PC-9 (cell line): ENCODE results near the gene ANKRD13B. TPM values are rescaled to one million over a fixed set of nuclear protein-coding genes. Genes with fewer than 3 reads are reported as not detected.

Experiments used
- BruUV-seq: library from RNA; stranded (reverse); fragments of 400-500 nt; replicated peaks from 2 replicates; lab custom pipeline; 2021; lab: Mats Ljungman, UMichigan
- CTCF ChIA-PET: fragments of 300-600 bp; sonication (Branson Sonifier 250); formaldehyde crosslinking; loops from one replicate; lab custom pipeline; 2022; ENCODE audit warnings: antibody characterized with exemption; lab: Charles Lee
- POLR2A ChIA-PET: fragments of 300-600 bp; sonication (Branson Sonifier 250); formaldehyde crosslinking; loops from one replicate; lab custom pipeline; 2022; ENCODE audit warnings: antibody characterized with exemption; ENCODE audit not compliant: unreplicated experiment; lab: Charles Lee
- DNase-seq, 2 experiments: peaks; one replicate each; pipeline versions ENCODE4 v3.0.0 to v3.0.0-alpha.2; 2015 to 2022; ENCODE audit warnings: mixed read lengths in 1 of 2
- H2AFZ ChIP-seq: fragments of 200-600 bp; sonication (generic); 2 replicates; pipeline ENCODE4 v1.8.1; 2017; ENCODE audit warnings: antibody characterized with exemption
- H3F3A ChIP-seq: fragments of 200-600 bp; sonication (generic); 2 replicates; pipeline ENCODE4 v1.8.1; 2017; ENCODE audit warnings: antibody characterized with exemption, mild to moderate bottlenecking, low read depth; ENCODE audit not compliant: insufficient read depth
- H3K27ac ChIP-seq: fragments of 200-600 bp; sonication (generic); 2 replicates; pipeline ENCODE4 v1.6.1; 2016; ENCODE audit warnings: mixed run types
- H3K27me3 ChIP-seq: fragments of 200-600 bp; sonication (generic); 2 replicates; pipeline ENCODE4 v1.6.1; 2016; ENCODE audit warnings: low read depth, mixed run types; ENCODE audit not compliant: insufficient read depth
- H3K36me3 ChIP-seq: fragments of 200-600 bp; sonication (generic); 2 replicates; pipeline ENCODE4 v1.6.1; 2016; ENCODE audit warnings: low read depth, mixed run types
- H3K4me1 ChIP-seq: fragments of 200-600 bp; sonication (generic); replicated peaks from 2 replicates; pipeline ENCODE4 v1.6.1; 2016; ENCODE audit warnings: mixed run types; ENCODE audit not compliant: insufficient read depth
- H3K4me2 ChIP-seq: fragments of 200-600 bp; sonication (generic); 2 replicates; pipeline ENCODE4 v1.6.1; 2017; ENCODE audit warnings: mixed run types
- H3K4me3 ChIP-seq: fragments of 200-600 bp; sonication (generic); 2 replicates; pipeline ENCODE4 v1.6.1; 2016; ENCODE audit warnings: mixed run types
- H3K79me2 ChIP-seq: fragments of 200-600 bp; sonication (generic); 2 replicates; pipeline ENCODE4 v1.6.1; 2017; ENCODE audit warnings: low read depth, mixed run types
- H3K9me2 ChIP-seq: fragments of 200-600 bp; sonication (generic); 2 replicates; pipeline ENCODE4 v1.8.1; 2017; ENCODE audit warnings: mild to moderate bottlenecking; ENCODE audit not compliant: insufficient read depth
- H3K9me3 ChIP-seq: fragments of 200-600 bp; sonication (generic); 2 replicates; pipeline ENCODE4 v1.8.1; 2016; ENCODE audit warnings: low read depth; ENCODE audit not compliant: insufficient read depth
- H4K20me1 ChIP-seq: fragments of 200-600 bp; sonication (generic); 2 replicates; pipeline ENCODE4 v1.8.1; 2017; ENCODE audit not compliant: insufficient read depth
- CTCF ChIP-seq: fragments of 200-600 bp; sonication (generic); conservative IDR thresholded peaks from 2 replicates; pipeline ENCODE4 v1.6.1; 2017; ENCODE audit warnings: mixed run types, antibody characterized with exemption, mild to moderate bottlenecking, moderate library complexity
- EZH2 ChIP-seq: fragments of 200-600 bp; sonication (generic); IDR thresholded peaks from 2 replicates; pipeline ENCODE4 v1.8.0; 2017; ENCODE audit warnings: antibody characterized with exemption, low read depth
- intact Hi-C: fragments of 100-400 bp; cut with micrococcal nuclease; formaldehyde crosslinking; loops from one replicate; pipeline ENCODE4 v1.10.0; 2022; ENCODE audit not compliant: unreplicated experiment
- total RNA-seq: library from RNA; stranded (reverse); gene quantifications from 2 replicates; pipeline ENCODE4 v1.2.3, GENCODE V29; 2021

Gene ANKRD13B
- total RNA-seq, 1 experiment from 2014 or later, result 28.4 TPM

DNA sequence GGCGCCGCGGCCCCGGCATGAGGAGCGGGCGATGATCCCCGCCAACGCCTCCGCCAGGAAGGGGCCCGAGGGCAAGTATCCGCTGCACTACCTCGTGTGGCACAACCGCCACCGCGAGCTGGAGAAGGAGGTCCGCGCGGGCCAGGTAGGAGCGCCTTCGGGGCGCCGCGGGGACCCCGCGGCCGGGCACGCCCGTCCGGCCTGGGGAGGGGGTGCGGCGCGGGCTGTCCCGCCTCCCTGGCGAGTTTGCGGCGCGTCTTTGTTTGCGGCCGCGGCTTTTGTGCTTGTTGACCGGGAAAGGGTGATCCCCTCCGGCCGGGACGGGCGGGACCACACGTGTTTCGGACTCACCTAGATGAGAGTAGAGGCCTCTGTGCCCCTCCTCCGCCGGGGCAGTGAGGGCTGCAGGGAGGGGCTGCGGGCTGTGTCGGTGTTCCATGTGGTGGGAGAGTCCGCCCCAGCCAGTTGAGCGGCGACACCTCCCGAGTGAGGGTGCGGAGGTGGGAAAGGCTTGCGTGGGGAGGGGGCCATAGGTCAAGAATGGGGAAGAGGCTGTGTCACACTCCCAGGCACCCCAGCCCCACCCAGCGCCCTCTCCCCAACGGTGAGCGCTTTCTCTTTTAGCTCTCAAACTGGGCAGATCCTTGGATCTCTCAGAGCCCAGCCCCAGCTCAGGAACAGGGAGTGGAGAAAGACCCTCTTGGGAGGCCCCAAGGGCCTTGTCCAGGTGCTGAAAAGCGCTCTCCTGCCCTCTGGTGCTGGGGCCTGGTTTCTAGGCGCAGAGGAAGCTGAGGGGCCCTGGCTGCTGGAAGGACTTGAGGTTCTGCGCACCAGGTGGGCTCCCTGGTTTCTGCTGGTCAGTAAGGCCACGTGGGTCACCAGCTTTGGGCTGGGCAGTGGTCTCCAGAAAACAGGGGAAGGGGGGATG is 923 bp downstream of the ANKRD13B start:
- ChIA-PET CTCF (interaction anchor here (0.8 kb wide), 1 partner anchor 31 kb away, joined by 3 read pairs; no protein-coding TSS in a partner anchor), POLR2A (interaction anchor here (0.6 to 1.0 kb wide), 3 partner anchors 25 to 47 kb away, joined by 3 to 5 read pairs (median 4); no protein-coding TSS in a partner anchor)
- BruUV-seq, result TSS peak; percentile 19
- peak in 1 of 2 experiments; percentile 43 for DNase-seq
- Histone ChIP-seq H3K4me2 (peak overlapping the region; percentile 91), H3K9me2 (no peaks in the 10 kb centered on the region), H3K4me3 (peak overlapping the region; percentile 72), H3K4me1 (peaks cover 36% of the 10 kb centered on the region), H3K9me3 (no peaks in the 10 kb centered on the region), H4K20me1 (no peaks in the 10 kb centered on the region; the same call in none of the 2 replicates), H3F3A (peaks cover 30% of the 10 kb centered on the region), H3K79me2 (peaks cover 38% of the 10 kb centered on the region), H3K27me3 (no peaks in the 10 kb centered on the region), H3K27ac (peak overlapping the region; percentile 52), H3K36me3 (no peaks in the 10 kb centered on the region), H2AFZ (peak overlapping the region; percentile 77)
- TF ChIP-seq EZH2 (no peak), CTCF (no peak; the same call in 1 of the 2 replicates)
- intact Hi-C loops, result loop anchor here (1.0 to 5.0 kb wide), 2 partner anchors 45 to 193 kb away; no protein-coding TSS in a partner anchor

GRCh38 chr17:29594519-29595090 is 1.7 kb downstream of the ANKRD13B start:
- Histone ChIP-seq H3K4me3 (peak overlapping the region; percentile 72), H3K36me3 (no peaks in the 10 kb centered on the region), H4K20me1 (no peaks in the 10 kb centered on the region; the same call in none of the 2 replicates), H3K4me1 (peaks cover 36% of the 10 kb centered on the region), H3K9me3 (no peaks in the 10 kb centered on the region), H3K9me2 (no peaks in the 10 kb centered on the region), H3K27ac (peak overlapping the region; percentile 52), H3K79me2 (peaks cover 37% of the 10 kb centered on the region), H3K4me2 (peak overlapping the region; percentile 91), H2AFZ (peak overlapping the region; percentile 77), H3K27me3 (no peaks in the 10 kb centered on the region), H3F3A (peaks cover 30% of the 10 kb centered on the region)
- no TSS peak for BruUV-seq
- no peak for DNase-seq
- POLR2A ChIA-PET, result interaction anchor here (0.6 to 1.0 kb wide), 2 partner anchors 25 to 30 kb away, joined by 3 to 4 read pairs; no protein-coding TSS in a partner anchor
- intact Hi-C loops, result loop anchor here (1.0 to 5.0 kb wide), 2 partner anchors 45 to 193 kb away; no protein-coding TSS in a partner anchor
- CTCF ChIA-PET, result interaction anchor here (0.8 kb wide), 1 partner anchor 31 kb away, joined by 3 read pairs; no protein-coding TSS in a partner anchor
- no peak for TF ChIP-seq EZH2
- TF ChIP-seq CTCF, result no peak
